ENCODE measurements around the gene RALA.

RALA gene, protein sequence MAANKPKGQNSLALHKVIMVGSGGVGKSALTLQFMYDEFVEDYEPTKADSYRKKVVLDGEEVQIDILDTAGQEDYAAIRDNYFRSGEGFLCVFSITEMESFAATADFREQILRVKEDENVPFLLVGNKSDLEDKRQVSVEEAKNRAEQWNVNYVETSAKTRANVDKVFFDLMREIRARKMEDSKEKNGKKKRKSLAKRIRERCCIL
- total RNA-seq, result 27.7 to 64.6 (median 43.0) reads per million in 17 experiments

DNA sequence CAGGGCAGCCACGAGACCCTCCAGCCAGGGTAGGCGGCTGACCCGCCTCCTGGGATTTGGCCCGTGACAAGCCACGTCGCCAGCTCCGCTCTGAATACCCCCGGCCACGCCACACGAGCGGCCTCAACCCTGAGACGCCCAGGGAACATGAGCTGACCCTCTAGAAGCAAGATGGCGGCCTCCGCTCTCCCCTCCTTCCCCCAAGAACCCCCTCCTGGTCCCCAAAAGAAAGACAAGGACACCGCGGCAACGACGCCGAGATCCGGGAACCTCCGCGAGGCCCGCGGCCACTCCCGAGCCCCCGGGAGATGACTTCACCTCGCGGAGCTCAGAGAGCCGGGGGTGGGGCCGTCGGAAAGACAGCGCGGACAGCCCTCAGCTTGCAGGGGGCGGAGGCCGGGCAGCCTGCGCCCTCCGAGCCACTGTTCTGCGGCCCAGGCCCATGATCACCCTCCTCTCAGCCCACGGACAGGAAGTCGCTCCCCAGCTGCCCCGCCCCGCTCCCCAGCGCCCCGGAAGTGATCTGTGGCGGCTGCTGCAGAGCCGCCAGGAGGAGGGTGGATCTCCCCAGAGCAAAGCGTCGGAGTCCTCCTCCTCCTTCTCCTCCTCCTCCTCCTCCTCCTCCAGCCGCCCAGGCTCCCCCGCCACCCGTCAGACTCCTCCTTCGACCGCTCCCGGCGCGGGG lies at the start of gene RALA:
RALA (plus strand) TSS at position 526 of the 685 bp plus-strand sequence. CDS start 63,096 bp downstream, outside the sequence.
- peak; percentile 96 to 97 (median 96) for DNase-seq

DNA sequence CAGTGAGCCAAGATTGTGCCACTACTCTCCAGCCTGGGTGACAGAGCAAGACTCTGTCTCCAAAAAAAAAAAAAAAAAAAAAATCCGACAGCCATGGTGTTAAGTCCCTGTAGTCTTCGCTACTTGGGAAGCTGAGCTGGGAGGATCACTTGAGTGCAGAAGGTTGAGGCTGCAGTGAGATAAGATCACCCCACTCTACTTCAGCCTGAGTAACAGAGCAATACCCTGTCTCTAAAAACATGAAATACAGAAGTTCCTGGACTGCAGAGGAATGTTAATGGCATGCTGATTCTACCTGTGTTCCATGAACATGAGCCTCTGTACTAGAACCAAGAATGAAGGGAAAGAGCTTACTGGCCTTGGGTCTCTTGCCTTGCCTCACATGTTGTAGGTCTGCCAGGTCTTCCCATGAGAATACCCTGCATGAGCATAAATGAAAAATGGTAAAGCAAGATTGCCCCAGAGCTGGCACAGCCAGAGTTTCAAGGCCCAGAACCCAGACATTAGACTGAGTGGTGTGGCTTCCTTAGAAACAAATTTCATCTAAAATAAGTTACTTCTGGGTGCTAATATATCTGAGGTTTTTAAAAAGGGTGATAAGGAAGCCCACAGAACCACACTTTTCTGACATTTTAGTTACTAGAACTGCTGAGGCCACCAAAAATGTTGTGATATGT lies 48.6 kb upstream of the RALA start:
- no peak for DNase-seq

DNA sequence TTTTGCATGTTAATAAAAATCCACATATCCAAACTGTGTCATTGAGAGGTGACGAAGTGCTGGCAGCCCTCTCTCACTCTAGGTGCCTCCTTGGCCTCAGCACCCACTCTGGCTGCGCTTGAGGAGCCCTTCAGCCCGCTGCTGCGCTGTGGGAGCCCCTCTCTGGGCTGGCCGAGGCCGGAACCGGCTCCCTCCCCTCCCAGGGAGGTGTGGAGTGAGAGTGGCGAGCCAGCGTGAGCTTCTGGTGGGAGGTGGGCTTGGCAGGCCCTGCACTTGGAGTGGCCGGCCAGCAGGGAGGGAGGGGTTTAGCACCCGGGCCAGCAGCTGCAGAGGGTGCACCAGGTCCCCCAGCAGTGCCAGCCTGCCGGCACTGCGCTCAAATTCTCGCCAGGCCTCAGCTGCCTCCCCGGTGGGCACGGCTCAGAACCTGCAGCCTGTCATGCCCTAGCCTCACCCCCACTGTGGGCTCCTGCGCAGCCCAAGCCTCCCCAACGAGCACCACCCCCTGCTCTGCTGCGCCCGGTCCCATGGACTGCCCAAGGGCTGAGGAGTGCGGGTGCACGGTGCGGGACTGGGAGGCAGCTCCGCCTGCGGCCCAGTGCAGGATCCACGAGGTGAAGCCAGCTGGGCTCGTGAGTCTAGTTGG lies 46.0 kb upstream of the RALA start:
- no peak for DNase-seq

DNA sequence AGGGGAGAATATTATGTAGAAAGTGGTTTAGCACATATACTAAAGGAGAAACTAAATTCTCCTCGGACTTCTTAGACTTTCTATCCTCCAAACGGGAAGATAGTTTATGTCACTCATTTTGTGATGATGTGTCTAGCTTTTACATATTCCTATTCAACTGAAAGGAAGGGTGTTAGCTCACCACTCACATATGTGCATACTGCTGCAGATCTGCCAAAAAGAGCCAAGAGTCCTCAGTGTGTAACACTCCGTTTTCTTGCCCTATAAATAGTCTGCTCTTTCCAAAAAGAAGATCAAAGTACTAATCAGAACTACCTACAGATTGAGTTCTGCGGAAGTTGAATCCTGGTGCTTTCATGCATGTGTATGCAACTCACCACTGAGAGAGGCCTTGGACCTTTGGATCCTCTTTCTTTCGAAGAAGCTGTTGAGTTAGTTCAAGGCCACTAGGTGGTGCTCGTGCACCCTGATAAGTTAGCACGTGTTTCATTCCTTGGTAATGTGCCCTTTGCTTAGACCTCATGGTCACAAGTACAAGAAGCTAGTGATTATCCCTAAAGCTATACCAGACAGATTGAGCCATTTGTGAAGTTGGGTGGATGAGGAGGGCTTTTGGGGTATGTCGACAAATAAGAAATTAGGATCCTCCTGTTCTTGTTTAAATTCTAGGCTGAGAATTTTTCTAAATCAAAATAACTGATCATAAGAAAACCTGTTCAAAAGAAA lies 43.1 kb upstream of the RALA start:
- DNase-seq, result peak; percentile 89 to 96 (median 94)

DNA sequence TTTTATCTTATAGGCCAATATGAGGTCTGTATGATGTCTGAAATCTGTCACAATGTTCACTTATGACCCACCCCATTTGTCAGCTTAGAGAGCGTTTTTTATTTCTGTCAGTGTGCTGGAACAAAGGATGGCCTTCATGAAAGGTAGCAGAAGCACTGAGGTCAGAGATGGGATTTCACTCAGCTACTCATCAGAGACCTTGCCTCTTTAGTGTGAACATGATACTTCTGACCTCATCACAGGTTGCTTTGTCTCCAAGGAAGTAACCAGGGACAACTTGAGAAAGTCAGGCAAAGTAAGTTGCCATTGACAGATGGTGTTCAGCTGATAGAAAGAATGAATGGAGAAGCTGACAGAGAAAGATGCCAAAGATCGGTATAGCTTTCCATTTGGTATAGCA lies 40.8 kb upstream of the RALA start:
- DNase-seq, result no peak

DNA sequence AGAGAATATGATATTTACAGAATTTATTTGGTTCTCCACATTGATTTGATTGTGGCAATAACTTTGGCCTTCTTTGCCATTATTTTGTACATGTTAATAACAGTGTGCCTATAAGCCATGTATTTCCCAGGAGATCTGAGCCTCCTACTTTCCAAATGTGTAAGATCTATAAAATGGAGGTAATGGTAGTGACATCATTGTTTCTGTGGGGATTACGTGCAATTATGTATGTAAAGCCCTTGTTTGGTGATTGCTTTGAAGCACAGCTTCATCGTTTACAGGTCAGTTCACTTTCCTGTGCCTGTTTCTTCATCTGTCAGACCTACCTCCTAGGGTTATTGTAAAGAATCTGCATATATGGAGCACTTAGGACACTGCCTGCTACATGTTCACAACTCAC lies 39.8 kb upstream of the RALA start:
- no peak for DNase-seq

DNA sequence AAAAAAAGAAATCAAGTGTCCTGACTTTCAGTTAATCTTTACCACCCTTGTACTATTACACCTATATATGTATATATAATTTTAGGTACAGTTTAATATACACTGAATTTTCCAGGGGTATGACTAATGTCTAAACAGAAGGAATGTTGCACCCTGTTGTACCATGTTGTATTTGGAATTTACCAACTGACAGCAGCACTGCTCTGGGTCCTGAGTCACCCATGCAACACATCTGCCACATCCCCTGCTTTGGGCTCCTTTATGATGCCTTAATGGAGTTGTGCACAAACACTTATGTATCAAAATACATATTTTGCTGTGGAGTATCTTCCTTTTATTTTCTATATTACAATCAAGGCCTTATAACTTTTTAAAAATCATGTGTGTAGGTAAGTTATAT lies 36.0 kb upstream of the RALA start:
- no peak for DNase-seq

DNA sequence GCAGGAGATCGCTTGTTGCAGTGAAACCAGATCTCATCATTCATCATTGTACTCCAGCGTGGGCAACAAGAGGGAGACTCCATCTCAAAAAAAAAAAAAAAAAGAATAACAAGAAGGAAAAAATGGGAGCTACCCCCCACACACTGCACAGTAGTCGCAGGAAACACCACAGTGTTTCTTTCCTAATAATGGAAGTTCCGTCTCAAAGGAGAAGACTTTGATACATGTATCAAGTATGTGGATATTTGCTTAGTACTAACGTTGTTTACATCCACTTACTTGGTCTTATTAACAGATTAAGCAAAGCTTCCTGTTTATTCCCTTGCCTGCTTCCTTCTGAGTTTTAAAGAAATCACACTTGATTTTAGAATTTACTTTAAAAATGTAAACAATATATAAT lies 35.0 kb upstream of the RALA start:
- peak in 2 of 4 experiments; percentile 40 to 49 for DNase-seq

DNA sequence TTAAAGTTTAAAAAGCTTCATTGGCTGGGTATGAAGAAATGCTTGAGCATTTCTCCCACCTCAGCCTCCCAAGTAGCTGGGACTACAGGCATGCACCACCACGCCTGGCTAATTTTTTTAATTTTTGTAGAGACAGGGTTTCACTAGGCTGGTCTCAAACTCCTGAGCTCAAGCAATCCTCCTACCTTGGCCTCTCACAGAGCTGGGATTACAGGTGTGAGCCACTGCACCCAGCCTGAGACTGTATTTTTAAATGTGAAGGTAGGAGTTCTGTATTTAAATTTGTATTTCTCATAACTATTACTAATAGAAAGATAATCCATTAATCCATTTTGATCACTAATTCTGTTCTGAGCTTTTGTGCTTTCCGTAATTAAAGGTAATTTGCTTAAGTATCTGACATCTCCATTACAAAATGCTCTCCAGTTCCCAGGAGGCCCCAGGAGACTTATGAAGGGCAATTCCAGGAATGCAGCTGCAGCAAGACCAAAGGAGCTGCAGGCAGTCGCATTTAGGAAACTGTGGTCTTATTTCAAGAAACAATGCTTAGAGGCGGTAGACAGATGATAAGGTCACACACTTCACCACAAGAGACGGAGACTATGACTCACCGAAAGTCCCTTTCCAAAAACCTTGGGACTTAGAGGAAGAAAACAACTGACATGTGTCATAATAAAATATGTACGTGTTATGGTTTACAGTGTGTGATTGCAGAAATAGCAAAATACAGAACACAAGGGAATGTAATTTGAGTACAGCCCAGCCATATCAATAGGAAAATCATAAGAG lies 33.9 kb upstream of the RALA start:
- DNase-seq, result peak; percentile 88 to 98 (median 92)

DNA sequence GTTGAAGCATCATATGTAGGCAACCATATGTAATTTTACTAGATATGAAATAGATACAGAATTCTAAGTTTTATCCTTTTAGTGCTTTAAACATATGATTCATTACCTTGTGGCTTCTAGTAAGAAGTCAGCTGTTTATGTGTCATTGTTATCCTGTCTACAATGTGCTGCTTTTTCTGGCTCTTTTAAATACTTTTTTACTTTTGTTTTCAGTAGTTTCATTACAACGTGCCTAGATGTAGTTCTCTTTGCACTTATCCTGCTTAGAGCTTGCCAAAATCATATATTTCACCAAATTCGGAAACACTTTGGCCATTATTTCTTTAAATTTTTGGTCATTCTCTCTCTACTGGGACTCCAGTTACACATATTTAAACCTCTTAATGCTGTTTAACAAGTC lies 30.8 kb upstream of the RALA start:
- DNase-seq, result peak; percentile 15 to 83 (median 55)

DNA sequence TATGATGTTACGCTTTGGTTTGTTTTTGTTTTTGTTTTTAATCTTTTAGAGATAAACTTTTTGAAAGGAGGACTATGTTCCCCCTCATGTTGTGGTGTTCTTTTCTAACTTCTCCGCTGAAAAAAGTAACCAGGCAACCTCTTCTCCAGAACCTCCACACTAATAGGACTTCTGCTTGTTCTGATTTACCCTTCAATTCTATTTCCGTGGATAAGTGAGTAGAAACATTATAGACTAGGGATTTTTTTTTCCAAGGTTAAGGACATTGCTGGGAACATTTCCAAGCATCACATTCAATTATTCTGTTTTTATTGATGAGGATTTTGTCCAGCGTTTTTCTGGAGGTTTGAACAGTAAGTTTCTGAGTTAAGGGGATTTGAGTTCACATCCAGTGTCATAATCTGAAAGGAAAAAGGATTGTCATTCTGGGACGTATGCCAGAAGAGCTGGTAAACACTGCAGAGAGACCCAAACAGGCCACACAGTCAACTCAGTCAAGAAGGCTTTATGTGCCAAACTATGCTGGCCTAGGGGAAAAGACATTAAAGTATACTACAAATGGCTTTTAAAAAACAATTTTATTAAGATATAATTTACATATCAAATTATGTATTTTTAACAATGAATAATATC lies 28.3 kb upstream of the RALA start:
- DNase-seq, result no peak

DNA sequence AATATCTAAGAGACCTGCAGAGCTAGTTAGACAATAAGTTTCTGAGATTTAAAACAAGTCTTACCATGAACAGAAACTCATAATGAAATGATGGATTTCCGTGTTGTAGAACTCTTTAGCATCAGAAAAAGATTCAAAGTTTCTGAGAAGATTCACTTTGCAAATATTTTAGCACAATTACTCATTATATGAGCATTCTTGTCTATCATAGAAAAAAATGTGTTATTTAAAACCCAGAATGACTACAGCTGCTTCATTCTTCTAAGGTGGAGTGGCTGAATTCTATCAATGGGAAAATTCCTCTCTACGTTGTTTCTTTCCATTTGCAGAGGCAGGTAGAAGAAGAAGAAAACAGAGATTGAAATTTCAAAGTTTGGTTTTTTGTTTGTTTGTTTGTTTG lies 21.0 kb upstream of the RALA start:
- DNase-seq, result no peak

DNA sequence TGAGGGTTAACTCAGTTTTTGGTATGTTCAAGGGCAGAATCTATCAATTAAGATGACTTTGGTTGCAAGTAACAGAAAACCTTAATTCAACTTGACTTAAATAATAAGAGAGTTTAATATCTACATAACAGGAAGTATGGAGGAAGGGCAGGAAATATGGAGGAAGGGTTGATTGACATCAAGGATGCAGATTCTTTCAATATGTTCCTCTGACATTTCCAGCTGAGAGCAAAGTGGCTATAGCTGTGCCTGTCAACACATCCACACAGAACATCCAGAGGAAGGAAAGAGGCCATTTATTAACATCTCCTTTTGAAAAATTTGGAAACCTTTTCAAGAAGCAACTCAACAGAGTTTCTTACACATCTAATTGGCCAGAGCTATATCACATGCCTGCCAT lies 19.4 kb upstream of the RALA start:
- DNase-seq, result no peak

DNA sequence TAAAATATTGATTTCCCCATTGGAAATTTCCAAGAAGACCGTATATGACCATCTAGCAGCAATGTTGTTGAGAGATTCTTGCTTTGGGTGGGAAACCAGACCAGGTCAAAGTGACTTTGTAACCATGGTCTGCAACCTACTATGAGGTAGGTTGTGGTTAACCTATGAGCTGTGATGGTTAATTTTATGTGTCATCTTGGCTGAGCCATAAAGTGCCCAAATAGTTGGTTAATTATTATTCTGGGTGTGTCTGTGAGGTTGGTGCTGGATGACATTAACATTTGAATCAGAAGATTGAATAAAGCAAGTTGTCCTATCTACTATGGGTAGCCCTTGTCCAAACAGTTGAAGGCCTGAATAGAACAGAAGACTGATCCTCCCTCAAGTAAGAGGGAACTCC lies 18.3 kb upstream of the RALA start:
- DNase-seq, result no peak

DNA sequence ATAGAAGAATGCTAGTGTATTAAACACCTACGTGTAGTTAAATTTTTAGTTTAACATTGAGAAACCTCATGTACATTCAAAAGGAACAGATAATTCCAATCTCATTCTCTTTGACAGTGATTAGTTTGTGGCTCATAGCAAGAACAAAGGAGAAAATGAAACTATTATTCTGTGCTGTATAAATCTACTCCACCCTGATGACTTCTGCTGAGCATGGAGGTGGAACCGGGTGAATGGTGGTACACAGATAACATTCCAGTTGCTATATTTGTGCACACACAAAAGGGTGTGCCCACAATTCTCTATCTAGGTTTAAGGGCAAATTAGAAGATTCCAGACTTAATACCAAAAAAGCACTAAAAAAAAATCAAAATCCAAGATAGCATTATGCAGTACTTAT lies 17.0 kb upstream of the RALA start:
- no peak for DNase-seq

DNA sequence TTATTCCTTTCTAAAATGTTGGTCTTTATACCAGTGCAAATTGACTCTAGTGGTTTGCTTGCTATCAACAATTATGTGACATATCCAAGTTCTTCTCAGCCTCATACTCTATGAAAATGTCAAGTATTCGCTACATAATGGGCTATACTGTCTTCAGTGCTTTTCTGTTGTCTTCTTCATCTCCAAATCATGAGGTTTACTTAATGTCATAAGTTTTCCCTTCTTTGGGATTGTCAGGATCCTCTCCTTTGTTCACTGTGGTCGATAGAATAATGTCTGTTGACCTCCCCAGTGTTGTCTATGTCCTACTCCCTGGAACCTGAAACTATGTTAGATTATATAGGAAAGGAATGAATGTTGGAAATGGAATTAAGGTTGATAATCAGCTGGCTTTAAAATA lies 16.4 kb upstream of the RALA start:
- no peak for DNase-seq

DNA sequence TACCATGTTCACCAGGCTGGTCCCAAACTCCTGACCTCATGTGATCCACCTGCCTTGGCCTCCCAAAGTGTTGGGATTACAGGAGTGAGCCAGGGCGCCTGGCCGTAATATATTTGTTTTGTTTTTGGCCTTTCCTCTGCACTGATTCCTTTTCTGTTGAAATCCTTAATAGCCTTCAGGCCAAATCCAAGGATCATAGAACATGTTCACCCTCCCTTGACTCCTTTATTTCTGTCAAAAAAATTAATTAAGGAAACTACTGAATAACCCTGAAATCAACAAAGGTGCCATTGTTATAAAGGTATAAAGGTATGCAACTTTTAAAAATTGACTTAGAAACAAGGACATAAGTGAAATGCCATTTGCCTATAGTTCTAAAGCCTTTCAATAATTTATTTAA lies 15.5 kb upstream of the RALA start:
- DNase-seq, result no peak

DNA sequence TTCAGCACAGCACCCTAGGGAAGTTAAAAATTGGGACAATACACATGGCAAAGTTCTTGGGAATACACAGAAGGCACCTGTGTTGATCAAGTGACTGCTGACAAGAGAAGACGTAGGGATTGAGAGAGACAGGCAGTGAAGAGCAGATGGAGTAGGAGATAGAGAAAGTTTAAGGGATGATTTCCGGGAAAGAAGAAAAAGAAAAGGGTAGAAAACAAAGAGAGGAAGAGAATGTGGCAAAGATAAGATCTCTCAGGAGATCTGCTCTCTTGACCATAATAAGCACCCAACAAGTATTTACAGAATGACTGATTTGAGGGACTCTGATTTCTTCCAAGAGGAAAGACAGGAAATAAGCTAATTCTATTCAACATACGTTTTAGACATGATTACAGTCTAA lies 15.1 kb upstream of the RALA start:
- no peak for DNase-seq

DNA sequence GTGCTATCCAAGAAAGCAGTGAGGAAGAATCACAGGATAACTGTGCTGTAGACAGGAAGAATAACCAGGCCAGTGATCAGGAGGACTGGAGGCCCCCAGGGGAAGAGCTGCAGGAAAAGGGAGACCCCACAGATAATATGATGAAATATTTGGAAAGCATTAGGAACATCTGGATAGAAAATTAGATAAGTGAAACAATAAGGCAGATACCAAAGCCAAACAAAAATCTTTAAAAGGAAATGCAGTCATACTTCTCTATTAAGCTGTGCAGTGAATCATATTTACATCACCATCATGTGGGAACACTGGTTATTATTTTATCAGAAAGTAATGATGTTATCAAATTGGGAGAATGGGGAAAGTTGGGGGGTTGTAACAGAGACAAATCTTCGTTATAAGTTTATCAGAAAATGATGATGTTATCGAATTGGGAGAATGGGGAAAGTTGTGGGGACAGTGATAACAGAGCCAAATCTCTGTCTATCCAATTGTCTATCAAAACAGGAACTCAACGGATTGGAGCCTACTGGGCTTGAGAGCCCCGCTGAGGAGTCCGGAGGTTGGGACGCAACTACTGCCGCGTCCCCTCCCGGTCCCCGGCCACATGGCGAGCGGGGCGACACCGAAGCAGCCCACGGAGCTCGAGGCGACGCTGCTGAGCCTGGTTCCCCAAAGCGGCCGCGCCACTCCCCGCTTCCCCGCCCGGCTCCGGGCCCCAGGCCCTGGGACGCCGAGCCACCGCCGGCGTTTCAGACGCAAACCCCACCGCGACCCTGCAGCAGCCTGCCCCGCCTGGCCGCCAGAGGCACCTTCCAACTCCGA lies 14.0 kb upstream of the RALA start:
- peak; percentile 76 to 90 (median 80) for DNase-seq

DNA sequence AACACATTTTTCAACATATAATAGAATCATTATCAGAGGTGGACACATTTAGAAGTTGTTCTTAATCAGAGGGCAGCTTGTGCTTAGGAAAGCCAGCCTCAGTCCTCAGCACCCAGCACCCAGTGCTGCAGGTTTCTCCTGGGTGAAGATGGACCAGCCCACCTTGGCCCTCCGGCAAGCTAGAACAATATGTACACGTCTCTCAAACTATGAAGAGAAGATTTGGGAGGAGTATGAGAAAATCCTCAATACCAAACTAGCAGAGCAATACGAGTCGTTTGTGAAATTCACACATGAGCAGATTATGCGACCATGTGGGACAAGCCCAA lies 13.5 kb upstream of the RALA start:
- no peak for DNase-seq

DNA sequence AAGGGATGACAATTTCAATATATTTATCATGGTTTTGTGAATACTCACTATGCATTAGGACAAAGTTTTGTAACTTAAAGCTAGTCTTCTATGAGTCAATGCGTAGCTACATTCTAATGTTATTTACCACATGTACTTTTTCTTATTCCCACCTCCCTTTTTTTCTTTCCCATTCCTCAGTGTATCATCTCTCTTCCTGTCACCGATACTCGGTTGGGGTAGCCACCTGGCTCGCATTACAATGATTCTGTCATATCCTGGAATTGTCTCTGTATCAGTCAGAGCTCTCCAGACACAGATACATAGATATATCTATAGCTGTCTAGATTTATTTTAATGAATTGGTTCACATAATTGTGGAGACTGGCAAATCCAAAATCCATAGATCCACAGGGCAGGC lies 9.8 kb upstream of the RALA start:
- DNase-seq, result no peak
